Activated T-cell treated with anti-CD3 and anti-CD28 coated beads, Interleukin-2, amount 50 U/mL, for 24 hours (primary cell): ENCODE results near the gene MLLT6.
A peak's percentile ranks its signal among the peaks of the same experiment; 100 is the strongest.

Source experiments
- DNase-seq: peaks from one replicate; pipeline ENCODE4 v3.0.0-alpha.2; 2020
- H3K27ac Mint-ChIP-seq: 2 replicates; pipeline ENCODE4 v1.8.0; 2020; ENCODE audit warnings: mild to moderate bottlenecking, mixed read lengths
- H3K27me3 Mint-ChIP-seq: 2 replicates; pipeline ENCODE4 v1.8.0; 2020; ENCODE audit warnings: mixed read lengths
- H3K36me3 Mint-ChIP-seq: 2 replicates; pipeline ENCODE4 v1.8.0; 2020; ENCODE audit warnings: low read depth, mixed read lengths
- H3K4me1 Mint-ChIP-seq: 2 replicates; pipeline ENCODE4 v1.8.0; 2020; ENCODE audit warnings: low read depth, mixed read lengths
- H3K4me3 Mint-ChIP-seq: 2 replicates; pipeline ENCODE4 v1.8.0; 2020; ENCODE audit warnings: mild to moderate bottlenecking, moderate library complexity, mixed read lengths
- H3K9me3 Mint-ChIP-seq: 2 replicates; pipeline ENCODE4 v1.8.0; 2020; ENCODE audit warnings: mixed read lengths

The MLLT6 gene

DNA sequence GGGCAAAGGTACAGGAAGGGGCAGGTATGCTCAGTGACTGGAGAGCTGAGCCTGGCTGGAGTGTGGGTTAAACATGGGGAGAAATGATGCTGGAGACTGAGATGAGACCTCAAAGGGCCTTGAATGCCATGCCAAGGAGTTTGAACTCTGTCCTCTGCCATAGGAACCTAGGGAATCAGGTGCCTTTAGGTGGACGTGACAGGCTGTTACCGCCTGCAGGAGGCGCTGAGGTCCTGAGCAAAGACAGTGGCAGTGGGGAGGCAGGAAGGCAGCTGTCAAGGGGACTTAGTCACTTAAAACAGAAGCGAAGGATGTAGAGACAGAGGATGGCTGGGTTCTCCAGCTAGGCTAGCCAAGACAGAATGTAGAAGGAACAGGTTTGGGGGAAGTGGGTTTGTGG is 56.5 kb downstream of the MLLT6 start:
- no peaks in the 10 kb centered on the region for H3K27me3 Mint-ChIP-seq
- DNase-seq, result no peak
- H3K4me3 Mint-ChIP-seq, result no peak overlapping the region
- H3K27ac Mint-ChIP-seq, result peak overlapping the region; percentile 11
- H3K4me1 Mint-ChIP-seq, result peaks cover 9% of the 10 kb centered on the region
- peaks cover 95% of the 10 kb centered on the region for H3K36me3 Mint-ChIP-seq
- H3K9me3 Mint-ChIP-seq, result no peaks in the 10 kb centered on the region

DNA sequence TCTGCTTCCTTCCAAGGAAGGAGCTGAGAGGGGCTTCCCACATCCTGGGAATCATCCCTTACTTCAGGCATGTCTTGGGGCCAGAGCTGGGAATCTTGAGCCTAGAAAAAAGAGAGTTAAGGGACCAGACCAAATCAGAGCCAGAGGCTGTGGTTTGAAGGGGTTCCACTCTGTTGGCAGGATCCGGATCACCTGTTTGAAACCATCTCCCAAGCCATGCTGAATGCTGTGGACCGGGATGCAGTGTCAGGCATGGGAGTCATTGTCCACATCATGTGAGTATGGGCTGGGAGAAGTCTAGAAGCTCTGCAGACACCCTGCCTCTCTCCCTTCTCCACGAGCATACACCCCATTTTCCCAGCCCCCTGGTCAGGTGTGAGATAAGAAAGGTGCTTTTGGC is 57.2 kb downstream of the MLLT6 start:
- Mint-ChIP-seq H3K9me3 (no peaks in the 10 kb centered on the region), H3K4me1 (peaks cover 9% of the 10 kb centered on the region), H3K36me3 (peaks cover 96% of the 10 kb centered on the region), H3K27ac (peak overlapping the region; percentile 50), H3K27me3 (no peaks in the 10 kb centered on the region), H3K4me3 (no peak overlapping the region)
- no peak for DNase-seq

DNA sequence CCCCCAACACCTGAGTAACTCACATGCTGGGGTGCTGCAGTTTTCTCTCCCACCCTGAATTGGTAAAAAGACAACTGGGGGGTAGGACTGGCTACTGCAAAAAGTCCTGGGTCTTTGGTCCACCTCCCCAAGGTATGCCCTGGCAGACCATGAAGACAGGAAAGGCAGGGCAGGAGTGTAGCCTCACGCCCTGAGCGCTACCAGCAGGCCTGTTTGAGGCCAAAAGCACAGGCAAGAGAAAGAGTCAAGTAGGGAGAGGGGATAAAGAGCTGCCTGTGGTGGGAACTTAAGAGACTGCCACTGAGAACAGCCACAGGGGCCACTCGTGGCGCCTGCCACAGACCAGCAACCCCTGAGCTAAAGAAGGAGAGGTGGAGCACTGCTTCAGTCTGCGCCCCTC is 61.3 kb downstream of the MLLT6 start:
- H3K36me3 Mint-ChIP-seq, result peaks cover 97% of the 10 kb centered on the region
- peaks cover under 1% of the 10 kb centered on the region for H3K4me1 Mint-ChIP-seq
- H3K27ac Mint-ChIP-seq, result peak overlapping the region; percentile 63
- H3K27me3 Mint-ChIP-seq, result no peaks in the 10 kb centered on the region
- no peak overlapping the region for H3K4me3 Mint-ChIP-seq
- DNase-seq, result no peak
- no peaks in the 10 kb centered on the region for H3K9me3 Mint-ChIP-seq

DNA sequence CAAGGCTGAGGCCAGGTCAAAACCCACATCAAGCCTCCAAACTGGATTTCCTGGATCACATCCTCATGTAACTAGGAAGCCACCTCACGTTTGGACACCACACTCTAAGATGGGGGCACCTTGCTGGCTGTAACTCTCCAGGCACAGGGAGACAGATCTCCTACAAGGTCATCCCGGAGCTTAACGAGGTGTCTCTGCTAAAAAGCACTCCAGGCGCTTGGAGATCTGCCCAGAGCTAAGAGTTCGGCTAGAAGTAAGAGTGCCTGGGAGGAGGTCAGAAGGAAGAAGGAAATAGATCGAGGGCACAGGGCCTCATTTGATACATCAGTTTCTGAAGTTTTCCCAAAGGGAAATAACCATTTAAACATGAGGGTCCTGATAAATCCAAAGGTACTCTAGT is 63.3 kb downstream of the MLLT6 start:
- Mint-ChIP-seq H3K36me3 (peaks cover 98% of the 10 kb centered on the region), H3K4me1 (no peaks in the 10 kb centered on the region), H3K27me3 (no peaks in the 10 kb centered on the region), H3K4me3 (no peak overlapping the region), H3K9me3 (no peaks in the 10 kb centered on the region), H3K27ac (peak overlapping the region; percentile 59)
- no peak for DNase-seq

DNA sequence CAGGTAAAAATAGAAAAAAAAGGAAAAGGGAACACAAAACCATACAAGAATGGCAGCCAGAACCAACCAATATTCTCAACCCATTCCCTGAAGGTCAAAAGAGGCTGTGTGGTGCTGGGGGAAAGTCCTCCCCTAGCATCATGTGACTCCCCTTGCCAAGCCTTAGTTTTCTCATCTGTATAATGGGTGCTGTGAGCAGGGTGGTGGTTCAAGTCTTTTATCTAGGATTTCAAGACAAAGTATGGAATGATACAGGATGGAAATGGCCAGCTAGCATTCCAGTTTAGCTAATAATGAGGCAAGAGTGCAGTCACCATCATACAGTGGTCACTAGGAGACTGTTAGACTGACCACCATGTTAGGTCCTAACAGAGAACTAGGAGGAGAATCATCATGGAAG is 68.2 kb downstream of the MLLT6 start:
- Mint-ChIP-seq H3K4me1 (no peaks in the 10 kb centered on the region), H3K4me3 (no peak overlapping the region), H3K36me3 (peaks cover 92% of the 10 kb centered on the region), H3K27me3 (no peaks in the 10 kb centered on the region), H3K9me3 (no peaks in the 10 kb centered on the region), H3K27ac (peak overlapping the region; percentile 19)
- no peak for DNase-seq

DNA sequence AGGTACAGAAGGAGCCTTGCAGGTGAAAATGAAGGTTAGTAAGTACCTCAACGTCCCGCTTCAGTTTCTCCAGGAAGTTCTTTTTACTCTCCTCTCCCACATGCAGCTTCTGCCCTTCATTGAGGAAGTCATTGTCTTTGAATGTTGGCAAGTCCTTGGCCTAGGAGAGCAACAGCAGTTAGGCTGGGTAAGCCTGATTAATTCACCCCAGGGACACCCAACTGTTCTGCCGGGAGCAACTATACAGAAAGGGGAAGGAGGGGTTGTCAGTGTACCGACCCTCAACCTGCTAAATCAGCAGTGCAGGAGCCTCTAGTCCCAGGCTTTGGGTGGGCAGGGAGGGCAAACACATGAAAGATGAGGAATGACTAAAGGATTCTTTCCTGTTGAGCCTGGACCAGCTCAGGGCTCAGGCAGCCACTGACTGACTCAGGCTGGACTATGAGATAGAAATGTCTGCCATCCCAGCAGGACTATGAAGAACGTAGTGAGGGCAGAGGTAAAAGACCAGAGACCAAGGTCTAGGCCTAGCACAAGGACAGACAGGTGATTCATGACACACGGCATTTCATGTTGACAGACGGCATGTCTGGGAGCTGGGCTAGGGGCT is 72.7 kb downstream of the MLLT6 start:
- Mint-ChIP-seq H3K4me3 (no peak overlapping the region), H3K36me3 (peaks cover 92% of the 10 kb centered on the region), H3K27ac (no peak overlapping the region), H3K4me1 (no peaks in the 10 kb centered on the region), H3K9me3 (no peaks in the 10 kb centered on the region), H3K27me3 (no peaks in the 10 kb centered on the region)
- no peak for DNase-seq
